Progenitor cell of endocrine pancreas (in vitro differentiated cells): ENCODE results near the gene ATXN7L3. TPM values are rescaled to one million over a fixed set of nuclear protein-coding genes. Genes with fewer than 3 reads are reported as not detected.

ENCODE experiments used
- DNase-seq: peaks from one replicate; pipeline ENCODE4 v3.0.0; 2021; ENCODE audit warnings: low spot score; ENCODE audit not compliant: unreplicated experiment
- H3K27ac Mint-ChIP-seq: 2 replicates; pipeline ENCODE4 v1.8.0; 2021; ENCODE audit warnings: mild to moderate bottlenecking, moderate library complexity, mixed read lengths
- H3K27me3 Mint-ChIP-seq: 2 replicates; pipeline ENCODE4 v1.8.0; 2021; ENCODE audit warnings: mixed read lengths
- H3K36me3 Mint-ChIP-seq: 2 replicates; pipeline ENCODE4 v1.8.0; 2022; ENCODE audit warnings: mixed read lengths; ENCODE audit not compliant: insufficient read depth
- H3K4me1 Mint-ChIP-seq: 2 replicates; pipeline ENCODE4 v1.8.0; 2021; ENCODE audit warnings: low read depth, mixed read lengths
- H3K4me3 Mint-ChIP-seq: 2 replicates; pipeline ENCODE4 v1.8.0; 2021; ENCODE audit warnings: low read depth, mild to moderate bottlenecking, moderate library complexity, mixed read lengths
- H3K9me3 Mint-ChIP-seq: 2 replicates; pipeline ENCODE4 v1.8.0; 2021; ENCODE audit warnings: low read depth, mixed read lengths
- CTCF ChIP-seq: fragments of 200-600 bp; sonication (generic); IDR thresholded peaks from one replicate; pipeline ENCODE4 v1.5.0; 2021; ENCODE audit warnings: antibody characterized with exemption, mild to moderate bottlenecking; ENCODE audit not compliant: unreplicated experiment
- total RNA-seq: library from RNA; stranded (reverse); gene quantifications from 2 replicates; pipeline ENCODE4 v1.2.1, GENCODE V29; 2021

Gene ATXN7L3
- total RNA-seq, 1 donor from 2014 or later, result 135 TPM

GRCh38 chr17:44217738-44218343 is 18.2 kb upstream of the ATXN7L3 start:
- DNase-seq, result no peak
- no peaks in the 10 kb centered on the region for H3K9me3 Mint-ChIP-seq
- peak overlapping the region; percentile 75 for H3K4me3 Mint-ChIP-seq
- H3K27ac Mint-ChIP-seq, result peak overlapping the region; percentile 88
- H3K4me1 Mint-ChIP-seq, result peaks cover 13% of the 10 kb centered on the region
- no peaks in the 10 kb centered on the region for H3K27me3 Mint-ChIP-seq
- TF ChIP-seq CTCF, result no peak
- peaks cover 20% of the 10 kb centered on the region for H3K36me3 Mint-ChIP-seq

GRCh38 chr17:44216694-44217093 is 17.0 kb upstream of the ATXN7L3 start:
- Mint-ChIP-seq H3K27me3 (no peaks in the 10 kb centered on the region), H3K9me3 (no peaks in the 10 kb centered on the region), H3K27ac (no peak overlapping the region), H3K4me1 (peaks cover 6% of the 10 kb centered on the region), H3K4me3 (peak overlapping the region; percentile 60), H3K36me3 (peaks cover 22% of the 10 kb centered on the region)
- no peak for TF ChIP-seq CTCF
- DNase-seq, result no peak

- Mint-ChIP-seq H3K4me1 (peaks cover 5% of the 10 kb centered on the region), H3K4me3 (no peak overlapping the region), H3K27me3 (no peaks in the 10 kb centered on the region), H3K9me3 (no peaks in the 10 kb centered on the region), H3K36me3 (peaks cover 23% of the 10 kb centered on the region), H3K27ac (no peak overlapping the region)
- no peak for TF ChIP-seq CTCF
- DNase-seq, result no peak
These were observed 16.5 kb upstream of the ATXN7L3 start for GRCh38 chr17:44216173-44216572.

- H3K4me3 Mint-ChIP-seq, result no peak overlapping the region
- no peak for DNase-seq
- no peak for TF ChIP-seq CTCF
- H3K27me3 Mint-ChIP-seq, result no peaks in the 10 kb centered on the region
- H3K36me3 Mint-ChIP-seq, result peaks cover 27% of the 10 kb centered on the region
- H3K9me3 Mint-ChIP-seq, result no peaks in the 10 kb centered on the region
- H3K4me1 Mint-ChIP-seq, result peaks cover 5% of the 10 kb centered on the region
- no peak overlapping the region for H3K27ac Mint-ChIP-seq
These were observed 15.2 kb upstream of the ATXN7L3 start for GRCh38 chr17:44214896-44215295.

- Mint-ChIP-seq H3K4me3 (no peak overlapping the region), H3K27ac (peak overlapping the region; percentile 71), H3K36me3 (peaks cover 29% of the 10 kb centered on the region), H3K27me3 (no peaks in the 10 kb centered on the region), H3K4me1 (peaks cover 5% of the 10 kb centered on the region), H3K9me3 (no peaks in the 10 kb centered on the region)
- no peak for TF ChIP-seq CTCF
- no peak for DNase-seq
These were observed 14.5 kb upstream of the ATXN7L3 start for GRCh38 chr17:44214230-44214494.
